HG02938 (cell line): ENCODE measurements around the gene SCTR.

ENCODE experiments used
- ATAC-seq: cut with Tn5 transposase; IDR thresholded peaks from one replicate; pipeline ENCODE4 v1.9.1; 2021; ENCODE audit warnings: mild to moderate bottlenecking, moderate library complexity; ENCODE audit not compliant: unreplicated experiment

Gene SCTR

DNA sequence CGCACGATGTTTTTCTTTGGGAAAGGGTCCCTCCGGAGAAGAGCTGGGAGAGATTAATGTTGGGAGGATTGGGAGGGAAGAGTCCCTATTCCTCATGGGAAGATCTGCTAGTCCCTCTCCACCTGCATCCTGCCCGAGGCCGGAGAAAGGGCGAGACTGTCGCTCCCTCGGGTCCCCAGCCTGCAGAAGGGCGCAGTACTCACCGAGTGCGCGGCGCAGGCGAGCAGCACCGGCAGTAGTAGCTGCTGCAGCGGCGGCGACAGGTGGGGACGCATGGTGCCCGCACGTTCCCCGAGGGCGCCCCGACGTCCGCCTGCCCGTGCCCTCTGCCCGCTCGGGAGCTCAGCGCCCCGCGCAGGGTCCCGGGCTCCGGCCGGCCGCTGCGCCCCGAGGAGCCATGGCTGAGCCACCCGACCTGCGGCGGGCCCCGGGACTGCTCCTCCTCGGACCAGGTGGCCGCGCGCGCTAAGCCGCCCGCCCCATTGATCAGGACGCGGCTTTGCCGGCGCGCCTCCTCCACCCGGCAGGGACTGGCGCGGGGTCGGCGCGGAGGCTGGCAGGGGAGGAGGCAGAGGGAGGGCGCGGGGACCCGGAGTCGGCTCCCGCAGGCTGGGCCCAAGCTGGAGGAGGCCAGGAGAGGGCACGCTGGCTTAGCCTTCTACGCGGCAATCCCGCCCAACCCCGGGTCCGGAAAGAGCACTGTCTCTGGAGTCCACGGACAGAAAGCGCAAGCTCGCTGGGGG is at the start of gene SCTR:
Gene SCTR (minus strand): TSS at position 532 of the 743 bp plus-strand sequence. CDS start 257 bp downstream, at position 275.
- ATAC-seq, result no peak

DNA sequence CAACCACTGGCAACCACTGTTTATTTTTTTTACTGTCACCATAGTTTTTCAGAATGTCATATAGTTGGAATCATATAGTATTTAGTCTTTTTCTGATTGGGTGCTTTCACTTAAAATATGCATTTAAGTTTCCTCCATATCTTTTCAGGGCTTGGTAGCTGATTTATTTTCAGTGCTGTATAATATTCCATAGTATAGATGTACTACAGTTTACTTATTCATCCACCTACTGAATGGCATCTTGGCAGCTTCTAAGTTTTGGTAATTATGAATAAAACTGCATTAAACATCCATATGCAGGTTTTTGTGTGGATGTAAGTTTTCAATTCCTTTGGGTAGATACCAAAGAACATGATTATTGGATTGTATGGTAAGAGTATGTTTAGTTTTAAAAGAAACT is 43.0 kb upstream of the SCTR start:
- no peak for ATAC-seq

DNA sequence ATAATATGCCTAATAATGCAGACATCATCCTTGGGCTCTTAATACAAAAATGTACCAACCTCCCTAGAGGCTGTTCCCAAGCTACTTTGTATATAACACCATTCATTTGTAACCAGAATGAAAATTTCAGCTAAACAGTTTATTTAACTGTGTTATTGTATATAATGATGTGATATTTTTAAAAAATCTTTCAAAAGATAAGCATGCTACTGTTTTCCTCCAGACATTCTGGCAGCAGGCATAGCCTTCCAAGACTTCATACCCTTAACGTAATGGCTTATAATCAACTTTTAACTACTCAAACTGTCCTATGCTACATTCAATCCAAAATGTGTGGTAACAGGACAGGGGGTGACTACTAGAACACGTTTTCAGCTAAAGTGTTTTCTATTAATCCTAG is 41.2 kb upstream of the SCTR start:
- ATAC-seq, result no peak

DNA sequence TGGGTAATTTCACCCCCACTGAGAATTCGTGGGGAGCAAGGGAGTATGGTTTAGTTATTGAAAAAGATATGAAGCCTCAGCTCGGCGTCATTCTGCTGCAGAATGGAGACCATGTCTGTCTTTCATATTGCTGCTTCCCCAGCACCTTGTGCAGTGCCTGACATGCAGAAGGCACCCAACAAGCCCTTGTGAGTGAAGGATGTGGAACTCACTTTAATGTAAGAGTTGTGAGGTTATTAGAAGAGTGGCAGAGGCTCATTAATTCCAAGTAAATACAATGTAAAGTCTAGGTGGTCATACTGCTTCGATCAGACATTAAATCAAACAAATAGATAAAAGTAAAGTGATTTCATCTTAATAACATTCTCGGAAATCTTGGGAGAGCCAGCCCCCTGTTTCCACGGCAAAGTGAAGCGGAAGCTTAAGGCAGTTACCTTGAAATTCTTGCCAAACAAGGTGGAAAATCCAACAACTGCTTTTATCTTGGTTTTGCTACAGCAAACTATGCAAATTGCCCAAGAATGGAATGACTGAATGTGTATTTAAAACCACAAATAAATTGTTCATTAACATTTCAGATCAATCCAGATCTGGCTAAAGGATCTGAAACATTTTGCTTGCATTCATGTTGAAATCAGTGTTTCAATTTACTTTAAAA is 29.5 kb upstream of the SCTR start:
- no peak for ATAC-seq

DNA sequence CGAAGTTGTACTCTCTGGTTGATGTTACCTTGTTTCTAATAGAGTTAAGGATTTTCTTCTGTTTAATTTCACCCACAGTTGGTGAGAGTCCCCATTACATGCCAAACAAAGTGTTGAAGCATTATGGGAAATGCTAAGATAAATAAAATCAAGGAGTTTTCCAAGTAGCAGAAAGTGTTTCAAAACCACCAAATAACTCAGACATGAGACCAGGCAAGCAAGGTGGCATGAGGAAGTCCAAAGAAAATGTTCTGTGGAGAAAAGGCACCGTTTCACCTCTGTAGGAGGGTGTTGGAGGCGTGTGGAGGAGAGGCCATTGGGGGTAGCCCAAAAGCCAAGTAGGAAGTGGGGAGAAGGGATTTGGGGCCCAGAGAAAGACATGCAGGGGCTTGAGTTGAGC is 28.6 kb upstream of the SCTR start:
- ATAC-seq, result no peak

DNA sequence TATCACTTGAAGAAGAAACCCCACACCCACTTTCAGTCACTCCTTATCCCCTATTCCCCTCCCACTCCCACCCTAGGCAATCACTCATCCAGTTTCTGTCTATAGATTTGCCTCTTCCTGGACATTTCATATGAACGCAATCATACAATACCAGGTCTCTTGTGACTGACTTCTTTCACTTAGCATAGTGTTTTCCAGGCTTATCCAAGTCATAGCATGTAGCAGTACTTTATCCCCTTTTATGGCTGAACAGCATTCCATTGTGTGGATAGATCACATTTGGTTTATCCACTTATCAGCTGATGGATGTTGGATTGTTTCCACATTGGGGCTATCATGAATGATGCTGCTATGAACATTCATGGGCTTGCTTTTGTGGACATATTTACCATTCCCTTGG is 26.6 kb upstream of the SCTR start:
- ATAC-seq, result no peak

DNA sequence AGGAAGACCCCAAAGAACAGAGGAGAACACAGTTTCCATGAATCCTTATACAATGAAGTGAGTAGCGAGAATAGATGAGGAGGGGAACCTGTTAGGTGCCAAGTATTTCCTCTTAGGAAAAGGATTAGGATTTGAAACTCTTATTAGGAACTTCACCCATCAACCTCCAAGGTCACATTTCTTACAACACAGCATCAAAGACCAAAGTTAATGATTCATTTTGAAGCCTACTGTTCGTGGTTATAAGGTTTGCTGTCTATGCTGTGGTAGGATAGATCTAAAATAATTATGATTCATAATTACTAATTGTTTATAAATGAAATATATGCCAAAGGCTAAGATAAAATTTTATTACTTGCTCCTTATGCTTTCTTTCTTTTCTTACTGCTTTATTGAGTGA is 26.1 kb upstream of the SCTR start:
- ATAC-seq, result no peak

DNA sequence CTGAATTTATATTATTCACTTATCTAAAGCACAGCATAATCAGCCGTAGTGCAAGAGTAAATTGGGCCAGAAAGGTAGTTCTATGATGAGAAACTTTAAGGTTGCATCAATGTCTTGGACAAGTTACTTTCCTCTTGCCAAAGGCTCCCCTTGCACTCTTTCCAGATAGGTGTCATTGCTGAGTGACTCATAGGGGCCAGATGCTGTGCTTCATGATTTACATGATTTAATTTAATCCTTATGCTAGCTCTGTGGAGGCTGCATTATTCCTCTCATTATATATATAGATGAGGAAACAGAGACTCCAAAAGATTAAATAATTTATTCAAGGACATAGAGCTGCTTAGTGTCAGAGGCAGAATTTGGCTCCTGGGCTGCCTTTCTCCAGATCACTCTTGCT is 25.0 kb upstream of the SCTR start:
- ATAC-seq, result no peak

DNA sequence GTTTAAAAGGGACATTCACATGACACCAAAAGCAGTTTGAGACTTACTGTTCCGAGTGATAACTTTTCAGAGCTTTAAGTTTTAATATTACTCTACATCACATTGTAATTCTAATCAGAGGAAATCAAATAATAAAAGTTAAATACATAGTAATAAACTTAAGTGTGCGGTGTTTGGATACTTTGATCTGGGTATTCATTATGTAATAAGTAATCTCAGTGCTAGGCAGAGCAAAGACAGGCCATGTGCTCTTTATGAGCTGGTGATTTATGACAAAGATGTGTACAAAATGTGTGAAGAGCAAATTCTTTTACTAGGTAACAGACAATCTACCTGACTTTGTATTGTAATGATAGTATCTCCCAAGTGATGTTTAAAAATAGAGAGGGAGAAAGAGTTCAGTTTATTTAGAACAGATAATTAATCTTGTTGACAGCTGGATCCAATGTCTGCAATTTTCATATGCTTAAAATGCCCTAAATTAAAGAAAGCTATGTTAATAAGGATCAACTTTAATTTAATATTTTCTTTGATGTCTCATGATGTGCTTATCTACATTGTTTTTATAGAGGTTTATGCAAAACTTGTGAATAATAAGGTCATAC is 24.3 kb upstream of the SCTR start:
- ATAC-seq, result no peak

DNA sequence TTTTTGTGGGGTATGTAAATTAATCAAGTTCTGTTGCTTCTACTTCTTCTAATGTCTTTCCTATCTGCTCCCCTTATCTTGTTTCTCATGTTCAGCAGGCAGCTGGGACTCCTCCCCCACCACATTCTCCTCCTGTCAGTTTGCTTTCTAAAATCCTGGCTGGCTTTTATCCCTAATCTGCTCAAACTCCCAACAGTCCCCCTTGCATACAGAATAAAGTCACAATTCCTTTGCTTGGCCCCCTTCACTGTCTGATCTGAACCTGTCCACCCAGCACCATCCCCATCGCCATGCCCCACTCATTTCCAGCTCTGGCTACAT is 22.1 kb upstream of the SCTR start:
- ATAC-seq, result no peak

DNA sequence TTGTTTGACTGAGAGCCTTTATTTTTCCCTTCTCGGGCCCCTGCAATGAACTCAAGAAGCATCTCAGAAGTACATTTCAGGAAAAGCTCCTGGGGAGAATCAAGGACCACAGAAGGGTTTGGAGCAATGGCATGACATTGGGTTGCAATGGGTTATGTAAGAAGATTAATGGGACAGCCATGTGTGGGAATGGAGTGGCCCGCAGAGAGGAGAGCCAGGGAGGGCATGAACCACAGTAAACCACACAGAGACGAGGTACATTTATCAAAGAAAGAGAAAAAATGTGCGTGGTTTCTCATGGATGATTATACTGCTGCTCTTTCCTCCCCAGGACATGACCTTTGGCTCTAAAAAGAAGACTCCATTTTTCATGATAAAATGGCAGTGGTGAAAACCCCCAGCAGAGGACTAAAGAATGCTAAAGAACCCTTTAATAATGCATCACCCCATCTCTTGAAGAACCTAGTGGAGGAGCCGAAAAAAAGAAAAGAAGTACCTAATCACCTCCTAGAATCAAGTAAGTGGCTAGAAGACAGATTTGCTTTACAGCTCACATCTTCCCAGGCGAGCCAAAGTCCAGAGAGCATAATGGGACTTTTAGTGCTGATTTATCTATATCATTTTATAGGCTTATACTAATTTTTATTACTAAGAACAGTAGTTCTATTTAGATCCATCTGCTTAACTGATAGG is 21.6 kb upstream of the SCTR start:
- ATAC-seq, result no peak

DNA sequence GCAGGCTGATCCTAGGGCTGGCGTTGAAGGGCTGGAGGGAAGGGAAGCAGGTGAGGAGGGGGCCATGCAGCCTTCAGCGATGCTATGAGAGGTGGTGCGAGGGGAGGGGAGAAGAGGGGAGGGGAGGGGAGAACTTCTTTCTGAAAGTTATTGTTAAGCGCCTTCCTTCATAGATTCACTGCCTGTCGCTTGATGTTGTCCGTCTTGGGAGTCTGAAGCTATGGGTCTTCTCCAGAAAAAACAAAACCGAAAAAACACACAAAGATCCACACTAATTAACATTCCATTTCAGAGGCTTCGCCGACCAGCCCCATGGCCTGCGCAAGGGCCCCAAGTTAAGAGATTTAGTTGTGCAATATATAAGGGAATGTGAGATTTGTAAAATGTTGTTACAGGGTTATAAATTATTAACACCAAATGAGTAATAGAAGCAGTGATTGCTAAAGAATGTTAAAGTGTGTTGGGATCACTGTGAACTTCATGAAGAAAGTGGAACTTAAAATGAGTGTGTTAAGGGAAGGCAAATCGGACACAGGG is 20.7 kb upstream of the SCTR start:
- ATAC-seq, result no peak

DNA sequence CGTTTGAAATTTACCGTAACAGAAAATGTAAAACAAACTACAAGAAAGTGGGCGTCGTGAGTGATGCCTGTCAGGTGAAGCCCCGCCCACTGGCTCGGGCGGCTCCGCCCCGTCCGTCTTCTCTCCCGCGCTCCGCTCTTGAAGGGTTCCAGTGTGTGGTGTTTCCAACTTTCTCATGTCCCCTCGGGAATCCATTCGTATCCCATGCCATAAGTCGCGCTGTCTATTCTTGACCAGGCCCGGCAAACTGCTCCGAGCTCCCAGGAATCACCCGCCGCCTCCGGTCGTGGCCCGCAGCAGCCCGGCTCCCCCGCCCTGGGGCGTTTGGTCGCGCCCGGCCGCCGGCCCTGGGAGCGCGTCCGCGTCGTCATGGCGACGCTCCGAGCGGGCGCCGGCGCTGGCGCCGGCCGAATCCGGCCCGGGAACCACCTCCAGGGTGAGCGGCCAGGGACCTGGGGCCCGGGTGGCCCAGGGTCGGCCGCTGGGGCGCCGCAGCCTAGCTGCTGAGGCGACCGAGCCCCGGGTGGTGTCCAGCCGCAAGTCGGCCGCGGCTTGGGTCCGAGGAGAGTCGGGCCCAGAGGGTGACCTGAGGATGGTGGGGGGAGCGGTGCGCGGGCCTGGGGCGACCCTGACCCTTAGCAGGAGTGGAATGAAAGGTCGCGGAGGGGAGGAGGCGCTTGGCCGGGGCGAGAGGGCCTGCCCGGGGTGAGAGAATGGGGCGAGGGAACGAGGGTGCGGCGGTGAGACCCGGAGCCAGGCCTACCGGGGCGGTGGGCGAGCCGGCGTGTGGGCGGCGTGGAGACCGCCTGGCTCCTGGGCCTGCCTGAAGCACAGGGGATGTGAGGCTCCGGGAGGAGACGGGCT is 20.0 kb upstream of the SCTR start, which contains the start of gene CFAP221:
Gene CFAP221 (plus strand): TSS at position 375 of the 864 bp plus-strand sequence. CDS start 1,683 bp downstream, outside the sequence.
- ATAC-seq, result peak; percentile 87

DNA sequence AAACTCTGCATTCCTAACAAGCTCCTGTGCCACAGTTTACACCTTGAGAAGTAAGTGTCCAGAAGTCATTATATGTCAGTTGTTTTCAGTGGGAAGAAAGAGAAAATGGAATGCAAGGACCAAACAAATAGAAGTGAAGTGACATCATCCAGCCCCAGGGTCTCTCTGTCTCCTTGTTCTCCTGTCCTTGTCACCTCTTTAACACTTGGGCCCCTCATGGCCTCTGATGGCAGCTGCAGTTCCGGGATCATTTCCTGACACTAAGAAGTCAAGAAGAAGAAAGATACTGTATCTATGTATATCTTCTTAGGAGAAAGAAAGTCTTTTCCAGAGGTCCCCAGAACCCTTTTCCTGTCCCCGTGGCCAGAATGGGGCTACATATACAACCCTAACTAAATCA is 17.2 kb upstream of the SCTR start:
- ATAC-seq, result no peak

DNA sequence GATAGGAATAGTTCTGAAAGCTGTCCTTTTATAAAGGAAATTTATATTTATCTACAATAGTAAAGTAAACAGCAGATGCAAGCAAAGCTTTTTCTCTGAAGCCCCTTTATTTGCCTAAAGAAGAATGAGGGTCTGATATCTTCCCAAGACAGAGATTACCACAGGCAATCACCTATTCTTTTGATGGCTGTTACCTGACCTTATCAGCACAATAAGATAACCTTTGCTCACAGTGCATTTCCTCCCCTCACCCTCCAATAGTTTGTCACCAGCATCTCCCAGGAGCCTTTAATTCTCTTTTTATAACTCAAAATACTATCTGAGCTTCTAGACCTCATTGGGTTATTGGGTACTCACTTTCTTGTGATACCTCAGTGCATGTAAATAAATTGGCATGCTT is 13.5 kb upstream of the SCTR start:
- no peak for ATAC-seq

DNA sequence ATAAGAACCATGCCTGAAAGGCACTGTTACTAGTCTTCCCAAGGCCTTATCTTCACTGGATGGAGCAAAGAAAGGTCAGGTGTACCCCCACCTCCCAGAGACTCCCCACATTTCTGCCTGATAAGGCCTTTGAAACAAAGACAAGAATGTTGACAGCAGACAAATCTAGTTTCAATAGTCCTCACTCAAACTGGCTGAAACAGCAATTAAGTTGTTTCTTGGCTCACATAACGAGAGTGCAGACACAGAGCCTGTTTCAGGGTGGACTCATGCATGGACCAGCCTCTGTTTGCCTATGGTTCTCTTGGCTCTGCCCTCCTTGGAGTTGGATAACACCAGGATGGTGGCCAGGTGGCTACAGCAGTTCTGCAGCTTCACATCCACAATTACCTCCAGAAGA is 12.4 kb upstream of the SCTR start:
- ATAC-seq, result no peak

DNA sequence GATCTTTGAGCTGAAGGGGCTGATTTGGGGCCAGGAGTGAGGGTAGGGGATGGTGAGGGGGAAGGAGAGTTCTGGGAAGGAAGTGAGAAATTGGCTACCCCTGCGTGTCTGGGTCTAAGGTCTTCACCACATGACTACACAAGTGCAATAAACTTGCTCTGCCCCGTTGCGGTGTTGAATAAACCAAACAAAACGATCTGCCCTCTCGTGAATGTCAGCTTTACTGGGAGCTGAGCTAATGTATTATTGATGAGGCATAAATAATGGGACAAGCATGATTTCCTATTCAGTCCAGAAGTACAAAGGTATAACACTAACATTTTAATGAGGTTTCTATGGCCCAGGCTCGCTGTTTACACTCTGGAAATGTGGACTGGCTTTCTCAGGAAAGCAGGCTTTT is 11.9 kb upstream of the SCTR start:
- ATAC-seq, result no peak

DNA sequence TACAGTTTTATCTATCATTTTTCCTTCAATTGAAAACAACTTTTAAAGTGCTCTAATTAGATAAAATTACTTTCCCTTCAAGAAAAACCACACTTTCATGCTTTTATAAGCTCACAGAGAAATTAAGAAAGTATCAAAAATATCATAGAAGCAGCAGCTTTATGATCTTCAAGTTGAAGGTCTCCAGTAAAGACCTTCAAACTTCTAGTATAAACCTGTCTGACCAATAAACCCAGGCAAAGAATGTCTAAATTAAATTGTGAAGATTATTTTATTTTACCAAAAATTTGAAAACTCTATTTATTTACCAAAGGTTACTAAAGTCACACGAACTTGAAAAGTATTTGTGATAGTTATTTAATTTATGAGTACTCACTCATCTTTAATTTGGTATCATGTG is 9.3 kb upstream of the SCTR start:
- ATAC-seq, result no peak

DNA sequence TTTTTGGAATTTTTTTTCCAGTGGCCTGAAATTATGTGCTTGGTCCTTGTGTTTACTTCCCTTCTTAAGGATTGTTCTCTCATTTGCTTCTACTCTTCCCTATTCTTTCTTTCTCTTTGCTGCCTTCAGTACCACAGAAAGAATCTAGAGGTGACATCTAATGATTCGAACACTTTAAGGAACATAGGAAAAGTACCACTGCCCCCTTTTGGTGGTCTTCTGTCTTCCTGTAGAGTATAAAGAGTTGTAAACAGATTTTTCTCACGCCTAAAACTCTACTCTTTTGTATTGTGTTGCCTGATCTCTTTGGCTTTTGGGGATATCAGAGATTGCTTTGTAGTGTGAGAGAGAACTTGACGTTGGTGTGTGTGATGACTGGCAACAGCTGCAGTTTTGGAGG is 7.0 kb upstream of the SCTR start:
- ATAC-seq, result no peak

DNA sequence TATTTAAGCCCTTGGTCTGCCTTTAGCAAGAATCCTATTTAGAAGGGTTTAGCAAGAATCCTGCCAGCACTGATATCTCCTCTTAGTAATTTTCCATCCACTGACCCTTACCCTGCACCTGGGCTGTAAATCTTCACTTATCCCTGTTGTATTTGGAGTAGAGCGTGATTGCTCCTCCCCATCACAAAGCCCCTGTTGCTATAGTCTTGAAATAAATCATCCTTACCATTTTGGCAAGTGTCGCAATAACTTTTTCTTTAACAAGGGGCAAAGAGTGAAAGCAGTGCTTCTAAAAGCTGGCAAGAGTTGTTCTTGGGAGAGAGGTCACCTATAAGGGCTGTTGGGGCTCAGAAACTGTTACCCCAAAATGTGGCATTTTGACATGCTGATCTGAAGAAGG is 3.7 kb upstream of the SCTR start:
- no peak for ATAC-seq

DNA sequence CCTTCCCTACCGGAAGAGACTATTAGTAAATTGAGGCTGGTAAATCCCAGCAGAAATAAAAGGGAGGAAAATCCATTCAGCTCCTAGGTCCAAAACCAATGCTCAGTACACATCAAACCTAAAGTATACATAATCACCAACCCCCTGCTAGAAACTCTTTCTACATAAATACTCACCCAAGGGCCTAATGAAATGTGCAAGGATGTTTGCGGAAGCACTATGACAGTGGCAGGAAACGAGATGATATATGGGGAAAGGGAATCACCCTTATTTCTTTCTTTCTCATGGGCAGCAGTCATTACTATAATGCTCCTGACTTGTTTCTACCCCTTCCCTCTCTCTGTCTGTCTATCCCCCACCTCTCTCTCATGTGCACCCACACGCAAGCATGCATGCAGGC is 1.3 kb upstream of the SCTR start:
- no peak for ATAC-seq
